ENCODE data around the gene USP12. TPM values are rescaled to one million over a fixed set of nuclear protein-coding genes. Genes with fewer than 3 reads are reported as not detected.

The USP12 gene
- total and polyA plus RNA-seq, 2 experiments from 2014 or later: 18.4 to 39.3 TPM

GRCh38 chr13:27077451-27077850, 94.2 kb downstream of the USP12 start:
- H3K27me3 Mint-ChIP-seq (ENCODE audit: insufficient read depth, low read depth, poor library complexity): peaks cover 3% of the 10 kb centered on the region
- Histone ChIP-seq H3K27ac (ENCODE audit: low read depth) (no peak overlapping the region; the same call in 1 of the 2 replicates), H3K4me1 (ENCODE audit: insufficient read depth) (peaks cover 21% of the 10 kb centered on the region), H3K4me2 (no peak overlapping the region), H3K4me3 (no peak overlapping the region), H3F3A (replicated peaks; ENCODE audit: low read depth) (0 out of 2 replicates have a peak, but pooled peaks cover 3% of the 10 kb centered on the region), H4K20me1 (replicated peaks; ENCODE audit: insufficient read depth) (0 out of 2 replicates have a peak, but pooled peaks cover 5% of the 10 kb centered on the region), H3K9me2 (ENCODE audit: insufficient read depth) (no peaks in the 10 kb centered on the region), H3K79me2 (replicated peaks; ENCODE audit: insufficient read depth) (peaks cover 6% of the 10 kb centered on the region; the same call in 1 of the 2 replicates), H3K27me3 (ENCODE audit: insufficient read depth) (no peaks in the 10 kb centered on the region), H3K36me3 (ENCODE audit: insufficient read depth) (0 out of 2 replicates have a peak, but pooled peaks cover 6% of the 10 kb centered on the region), H2AFZ (no peak overlapping the region)
- H3K9me3 Mint-ChIP-seq: no peaks in the 10 kb centered on the region
- peaks cover 29% of the 10 kb centered on the region for H3K36me3 Mint-ChIP-seq (ENCODE audit: low read depth)
- ATAC-seq: no peak
- H3K4me1 Mint-ChIP-seq: peaks cover 28% of the 10 kb centered on the region
- no peak for DNase-seq (ENCODE audit: low spot score)
- H3K4me3 Mint-ChIP-seq: no peak overlapping the region
- TF ChIP-seq ZNF331 (CRISPR knock-in tag; IDR thresholded peaks at IDR 0.05; ENCODE audit: low read depth) (no peak), ZNF462 (CRISPR knock-in tag; IDR thresholded peaks at IDR 0.05) (no peak), REST (IDR thresholded peaks at IDR 0.05; ENCODE audit: unreplicated experiment) (no peak), POLR2AphosphoS5 (IDR thresholded peaks at IDR 0.05; ENCODE audit: low read depth) (no peak), ETS1 (IDR thresholded peaks at IDR 0.05) (no peak), CREB1 (CRISPR knock-in tag; IDR thresholded peaks at IDR 0.05; ENCODE audit: low read depth) (no peak)
- no peak overlapping the region for H3K27ac Mint-ChIP-seq

All from GM23338 (cell line).